Measurements from ENCODE around the gene CACHD1.

The CACHD1 gene

GRCh38 chr1:64569411-64569810, 99.5 kb downstream of the CACHD1 start:
- no peak for DNase-seq (ENCODE audit: low read depth)
- no peak for TF ChIP-seq CTCF (IDR thresholded peaks at IDR 0.05; ENCODE audit: control insufficient read depth, insufficient read depth, low read depth, low read length, missing control alignments)
- no peak overlapping the region for H3K4me3 ChIP-seq (ENCODE audit: control insufficient read depth, low read depth, low read length)

DNA sequence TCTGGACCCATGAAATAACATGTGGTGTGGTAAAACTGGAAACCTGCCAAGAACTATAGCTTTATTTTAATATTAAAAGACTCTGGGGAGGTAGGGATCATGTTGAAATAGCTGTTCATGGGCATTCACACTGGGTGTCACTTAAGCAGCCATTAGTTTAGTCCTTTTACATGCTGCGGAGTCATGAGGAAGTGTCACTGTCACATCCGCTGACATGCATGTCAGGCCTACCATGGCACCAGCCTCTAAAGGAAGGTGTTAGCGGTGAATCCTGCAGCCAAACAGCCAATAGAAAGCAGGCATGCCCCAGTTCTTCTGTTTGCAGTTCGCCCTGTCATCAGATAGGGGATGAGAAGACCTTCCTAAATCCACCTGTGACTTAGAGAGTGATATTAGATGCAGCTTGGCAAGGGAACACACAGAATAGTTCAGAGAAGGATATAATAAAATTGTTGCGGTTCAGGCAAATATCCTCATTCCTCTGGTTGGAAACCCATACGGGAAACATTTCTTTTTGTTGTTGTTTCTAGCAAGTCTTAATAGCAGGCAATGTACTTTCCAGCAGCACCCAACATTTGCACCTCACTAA, 100.4 kb downstream of the CACHD1 start:
- no peak for TF ChIP-seq CTCF (IDR thresholded peaks at IDR 0.05; ENCODE audit: control insufficient read depth, insufficient read depth, low read depth, low read length, missing control alignments)
- no peak for DNase-seq (ENCODE audit: low read depth)
- no peak overlapping the region for H3K4me3 ChIP-seq (ENCODE audit: control insufficient read depth, low read depth, low read length)

DNA sequence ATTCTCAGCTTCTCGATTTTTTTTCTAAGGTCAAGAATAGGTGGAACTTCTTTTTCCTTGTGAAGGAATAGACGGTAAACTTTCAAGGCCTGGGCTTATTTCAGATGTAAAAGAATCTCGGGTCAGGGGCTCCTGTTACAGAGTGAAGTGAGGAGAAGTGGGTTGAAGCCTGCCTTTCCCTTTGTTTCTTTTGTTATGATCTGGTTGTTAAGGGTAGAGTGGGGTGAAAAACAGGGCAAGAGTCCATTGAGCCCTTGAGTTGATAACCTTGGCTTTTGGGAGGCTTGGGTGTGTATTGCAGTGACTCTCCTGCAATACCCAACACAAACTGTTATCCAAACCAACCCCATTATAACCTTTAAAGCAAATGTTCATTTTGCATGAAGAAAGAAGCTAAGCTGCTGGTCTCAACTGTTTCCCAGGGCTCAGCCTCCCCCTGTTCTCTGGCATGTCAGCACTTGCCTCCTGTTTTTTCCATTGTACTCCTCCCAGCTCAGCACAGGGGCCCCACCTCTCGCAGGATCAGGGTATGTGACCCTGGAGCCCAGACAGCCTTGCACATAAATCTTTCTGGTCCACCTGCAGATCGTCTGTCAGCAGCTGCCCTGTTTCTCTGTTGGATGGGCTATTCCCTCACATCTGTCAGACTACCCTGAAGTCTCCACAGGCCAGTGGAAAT, 102.4 kb downstream of the CACHD1 start:
- no peak overlapping the region for H3K4me3 ChIP-seq (ENCODE audit: control insufficient read depth, low read depth, low read length)
- no peak for DNase-seq (ENCODE audit: low read depth)
- no peak for TF ChIP-seq CTCF (IDR thresholded peaks at IDR 0.05; ENCODE audit: control insufficient read depth, insufficient read depth, low read depth, low read length, missing control alignments)

DNA sequence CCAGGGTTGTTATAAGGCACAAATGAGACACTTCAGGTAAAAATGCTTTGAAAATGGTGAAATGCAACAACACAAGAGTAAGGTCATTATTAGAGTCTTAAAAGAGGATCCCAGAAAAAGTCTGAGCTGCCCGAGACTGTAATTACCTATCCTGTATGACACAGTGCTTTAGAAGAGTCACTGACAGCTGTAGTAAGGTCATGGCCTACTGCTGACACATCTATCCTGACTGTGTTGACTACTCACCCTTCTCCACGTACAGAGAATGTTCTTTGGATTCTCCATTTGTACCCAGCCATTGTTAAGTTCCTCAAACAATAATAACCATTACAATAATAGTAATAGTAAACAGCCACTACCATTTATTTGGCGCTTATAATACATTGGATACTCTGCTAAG, 104.4 kb downstream of the CACHD1 start:
- no peak for TF ChIP-seq CTCF (IDR thresholded peaks at IDR 0.05; ENCODE audit: control insufficient read depth, insufficient read depth, low read depth, low read length, missing control alignments)
- no peak overlapping the region for H3K4me3 ChIP-seq (ENCODE audit: control insufficient read depth, low read depth, low read length)
- DNase-seq (ENCODE audit: low read depth): no peak

GRCh38 chr1:64575881-64576676, 106.2 kb downstream of the CACHD1 start:
- DNase-seq (ENCODE audit: low read depth): no peak
- TF ChIP-seq CTCF (IDR thresholded peaks at IDR 0.05; ENCODE audit: control insufficient read depth, insufficient read depth, low read depth, low read length, missing control alignments): no peak
- H3K4me3 ChIP-seq (ENCODE audit: control insufficient read depth, low read depth, low read length): no peak overlapping the region

GRCh38 chr1:64578270-64578973, 108.5 kb downstream of the CACHD1 start:
- H3K4me3 ChIP-seq (ENCODE audit: control insufficient read depth, low read depth, low read length): no peak overlapping the region
- no peak for TF ChIP-seq CTCF (IDR thresholded peaks at IDR 0.05; ENCODE audit: control insufficient read depth, insufficient read depth, low read depth, low read length, missing control alignments)
- no peak for DNase-seq (ENCODE audit: low read depth)

Data from AG09309 (cell line).